T47D (cell line): ENCODE measurements around the gene PSMD1.
A peak's percentile ranks its signal among the peaks of the same experiment; 100 is the strongest.
"Not testable (repeated sequence)": the region's sequence is repeated elsewhere in the genome, so short reads cannot be mapped to it uniquely, and the experiment has no call there.

ENCODE experiments used
- DNase-seq, 2 experiments: peaks; one replicate each; pipeline versions ENCODE4 v3.0.0 to v3.0.0-alpha.2; 2011 to 2012; ENCODE audit warnings: low read depth in 1 of 2, low spot score in 1 of 2
- JUND ChIP-seq: IDR thresholded peaks from 2 replicates; pipeline ENCODE4 v1.6.1; 2012; ENCODE audit warnings: low read depth
- in situ Hi-C: cut with HindIII; loops from 2 replicates; pipeline ENCODE4 v1.10.0; 2016; ENCODE audit warnings: low sequenced_read_pairs, low pct_unique_long_range_greater_than_20kb

Gene PSMD1

GRCh38 chr2:231051116-231051515 is 5.6 kb upstream of the PSMD1 start:
- in situ Hi-C loops: no loop called here
- DNase-seq: no peak
- TF ChIP-seq JUND: no peak

DNA sequence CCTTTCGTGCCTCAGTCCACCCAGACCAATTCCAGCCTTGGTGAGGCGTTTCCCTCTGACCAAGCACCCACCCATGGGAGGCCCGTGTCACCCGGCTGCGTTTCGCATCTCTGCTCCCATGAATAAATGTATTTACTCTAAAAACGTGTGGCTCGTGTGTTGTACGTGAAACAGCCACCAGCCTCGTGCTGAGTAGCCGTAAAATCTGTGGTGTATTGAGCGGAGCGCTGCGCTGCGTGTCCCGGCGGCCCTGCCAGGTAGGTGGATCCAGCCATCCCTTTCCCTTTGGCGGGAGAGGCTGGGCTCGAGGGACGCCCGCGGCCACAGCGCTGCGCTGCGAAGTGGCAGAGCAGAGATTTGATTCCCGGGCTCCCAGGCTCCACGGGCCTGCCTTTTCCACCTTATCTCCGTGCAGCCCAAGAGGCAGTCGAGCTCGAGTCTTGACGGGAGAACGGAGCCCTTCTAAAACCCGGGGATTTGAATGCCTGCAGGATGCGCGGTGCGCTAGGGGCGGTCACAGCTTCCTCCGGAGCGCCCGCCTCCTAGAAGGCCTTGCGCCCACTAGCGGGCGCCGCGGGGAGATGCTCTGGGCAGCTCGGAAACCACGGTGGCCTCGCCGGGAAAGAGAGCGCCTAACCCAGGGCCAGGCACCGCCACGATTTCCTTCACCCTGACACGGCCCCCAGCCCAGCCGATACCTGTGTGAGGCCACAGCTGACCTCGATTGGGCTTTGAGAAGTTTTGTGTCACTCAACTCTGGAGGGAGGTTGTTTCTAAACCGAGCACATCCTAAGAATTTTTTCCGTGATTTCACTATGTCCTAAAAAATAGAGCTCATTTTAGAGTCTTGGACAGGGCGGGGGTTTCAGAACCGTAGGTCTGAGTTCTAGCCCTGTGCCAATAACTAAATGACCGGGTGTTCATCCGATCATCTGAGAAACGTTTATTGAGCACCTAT is 3.9 kb upstream of the PSMD1 start:
- DNase-seq: peak in 1 of 2 experiments; percentile 85
- in situ Hi-C loops: no loop called here
- no peak for TF ChIP-seq JUND

DNA sequence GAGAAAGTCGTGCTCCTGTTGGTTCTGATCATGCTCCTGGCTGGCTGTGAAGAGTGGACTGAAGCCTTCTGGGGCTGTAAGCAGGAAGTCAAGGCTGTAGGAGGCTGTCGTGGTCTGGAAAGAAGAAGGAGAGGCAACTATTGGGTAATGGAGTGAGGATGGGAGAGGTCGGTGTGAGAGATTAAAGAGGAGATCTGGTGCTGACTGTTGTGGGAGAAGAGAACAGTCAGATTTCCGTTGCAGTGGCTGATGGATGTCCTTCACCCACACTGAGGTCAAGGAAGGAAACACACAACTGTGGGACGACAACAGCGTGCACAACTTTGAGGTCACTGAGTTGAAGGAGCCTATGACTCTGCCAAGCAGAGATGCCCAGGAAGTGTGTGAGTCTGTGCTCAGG is 2.8 kb upstream of the PSMD1 start:
- in situ Hi-C loops: no loop called here
- no peak for DNase-seq

GRCh38 chr2:231057590-231057989 is 923 bp downstream of the PSMD1 start:
- no peak for DNase-seq
- TF ChIP-seq JUND: no peak
- in situ Hi-C loops: no loop called here

More for the DNA sequence above, 2.8 kb upstream of the PSMD1 start:
- no peak for TF ChIP-seq JUND

- no peak for DNase-seq
- TF ChIP-seq JUND: no peak
- in situ Hi-C loops: no loop called here
Measured at GRCh38 chr2:231058761-231059550, 2.3 kb downstream of the PSMD1 start.

DNA sequence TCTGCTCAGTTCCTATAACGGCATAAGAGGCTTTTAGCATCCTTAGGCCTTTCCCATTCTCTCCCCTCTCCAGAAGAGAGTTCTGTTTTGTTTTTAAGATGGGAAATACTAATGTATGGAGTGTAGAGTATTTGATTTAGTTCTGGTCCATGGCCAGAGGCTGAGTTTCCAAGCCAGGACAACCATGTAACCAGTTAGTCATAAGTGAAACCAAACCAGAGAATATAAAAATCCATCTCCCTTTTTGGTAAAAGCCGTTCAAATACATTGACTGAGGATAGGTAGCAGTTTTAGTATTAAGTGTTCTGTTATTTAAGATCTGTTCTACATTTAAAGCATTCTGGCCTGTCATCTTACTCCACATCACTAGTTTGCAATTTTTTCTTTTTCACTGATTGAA is 3.1 kb downstream of the PSMD1 start:
- in situ Hi-C loops: no loop called here
- TF ChIP-seq JUND: no peak

GRCh38 chr2:231062776-231063175 is 6.1 kb downstream of the PSMD1 start:
- in situ Hi-C loops: no loop called here
- DNase-seq: peak in 1 of 2 experiments; percentile 24
- no peak for TF ChIP-seq JUND

More for the DNA sequence above, 3.1 kb downstream of the PSMD1 start:
- no peak for DNase-seq

GRCh38 chr2:231063347-231063746 is 6.7 kb downstream of the PSMD1 start:
- no peak for DNase-seq
- TF ChIP-seq JUND: no peak
- in situ Hi-C loops: no loop called here

DNA sequence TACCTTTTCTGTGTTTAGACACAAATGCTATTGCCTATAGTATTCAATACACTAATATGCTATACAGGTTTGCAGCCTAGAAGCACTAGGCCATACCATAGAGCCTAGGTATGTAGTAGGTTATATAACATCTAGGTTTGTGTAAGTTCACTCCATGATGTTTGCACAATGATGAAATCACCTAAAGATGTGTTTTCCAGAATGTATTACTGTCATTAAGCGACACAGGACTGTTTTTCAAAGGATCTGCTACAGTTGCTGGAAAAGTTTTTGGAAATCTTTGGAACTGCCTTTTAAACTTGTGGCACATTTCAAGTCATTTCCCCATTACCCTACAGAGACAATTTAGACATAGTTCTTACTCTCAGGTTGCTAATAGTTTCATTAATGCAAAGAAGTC is 9.3 kb downstream of the PSMD1 start:
- TF ChIP-seq JUND: no peak
- in situ Hi-C loops: no loop called here
- no peak for DNase-seq

GRCh38 chr2:231067531-231067930 is 10.9 kb downstream of the PSMD1 start:
- in situ Hi-C loops, DNase-seq: not testable (repeated sequence)

- TF ChIP-seq JUND: no peak
- in situ Hi-C loops: no loop called here
- no peak for DNase-seq
Measured at GRCh38 chr2:231068525-231069222, 12.0 kb downstream of the PSMD1 start.

GRCh38 chr2:231069379-231070054 is 12.8 kb downstream of the PSMD1 start:
- in situ Hi-C loops: no loop called here
- DNase-seq: no peak
- no peak for TF ChIP-seq JUND
